Neural cell (in vitro differentiated cells): Measurements from ENCODE around the gene MPPED2. TPM values are rescaled to one million over a fixed set of nuclear protein-coding genes. Genes with fewer than 3 reads are reported as not detected.

Experiments used
- H2AFZ ChIP-seq: fragments of 200-600, 300-800 bp; sonication (generic), shearing (Covaris generic); 2 replicates; pipeline ENCODE4 v1.6.0; 2014; ENCODE audit warnings: low read depth, mild to moderate bottlenecking, antibody characterized with exemption, low read length, moderate library complexity
- H3F3A ChIP-seq: fragments of 200-600 bp; shearing (Covaris generic); 2 replicates; pipeline ENCODE4 v1.6.1; 2016; ENCODE audit warnings: mild to moderate bottlenecking, moderate library complexity, mixed read lengths, antibody characterized with exemption, low read length; ENCODE audit not compliant: insufficient read depth, poor library complexity, severe bottlenecking
- H3K27ac ChIP-seq: fragments of 200-600, 300-800 bp; sonication (generic), shearing (Covaris generic); 2 replicates; pipeline ENCODE4 v1.5.1; 2014; ENCODE audit warnings: mild to moderate bottlenecking, low read length, moderate library complexity
- H3K27me3 ChIP-seq: fragments of 300-800, 200-600 bp; sonication (generic), shearing (Covaris generic); 2 replicates; pipeline ENCODE4 v1.6.0; 2014; ENCODE audit warnings: mild to moderate bottlenecking, low read depth, low read length, moderate library complexity; ENCODE audit not compliant: insufficient read depth
- H3K36me3 ChIP-seq: fragments of 300-800, 200-600 bp; sonication (generic), shearing (Covaris generic); 2 replicates; pipeline ENCODE4 v1.5.1; 2014; ENCODE audit warnings: mild to moderate bottlenecking, antibody characterized with exemption, low read length, moderate library complexity; ENCODE audit not compliant: insufficient read depth
- H3K4me2 ChIP-seq: fragments of 300-800, 200-600 bp; sonication (generic), shearing (Covaris generic); 2 replicates; pipeline ENCODE4 v1.6.0; 2014; ENCODE audit warnings: mild to moderate bottlenecking, low read length
- H3K4me3 ChIP-seq: fragments of 300-800, 200-600 bp; sonication (generic), shearing (Covaris generic); 2 replicates; pipeline ENCODE4 v1.5.1; 2014; ENCODE audit warnings: mild to moderate bottlenecking, low read length, moderate library complexity
- H3K79me2 ChIP-seq: fragments of 200-600 bp; shearing (Covaris generic); replicated peaks from 2 replicates; pipeline ENCODE4 v1.6.0; 2014; ENCODE audit warnings: mild to moderate bottlenecking, low read length, moderate library complexity; ENCODE audit not compliant: insufficient read depth
- H3K9ac ChIP-seq: fragments of 300-800, 200-600 bp; sonication (generic), shearing (Covaris generic); 2 replicates; pipeline ENCODE4 v1.6.1; 2016; ENCODE audit warnings: mild to moderate bottlenecking, low read length, mixed read lengths
- H3K9me2 ChIP-seq: fragments of 200-600 bp; shearing (Covaris generic); 2 replicates; pipeline ENCODE4 v1.6.1; 2016; ENCODE audit warnings: mild to moderate bottlenecking, low read length, mixed read lengths; ENCODE audit not compliant: insufficient read depth
- H3K9me3 ChIP-seq: fragments of 200-600, 300-800 bp; sonication (generic), shearing (Covaris generic); 2 replicates; pipeline ENCODE4 v1.6.1; 2016; ENCODE audit warnings: mild to moderate bottlenecking, mixed run types, low read length, moderate library complexity, mixed read lengths
- H4K20me1 ChIP-seq: fragments of 200-600 bp; shearing (Covaris generic); 2 replicates; pipeline ENCODE4 v1.6.1; 2016; ENCODE audit warnings: mild to moderate bottlenecking, mixed run types; ENCODE audit not compliant: insufficient read depth
- EP300 ChIP-seq: fragments of 450-650 bp; conservative IDR thresholded peaks from 2 replicates; pipeline ENCODE4 v1.6.1; 2014; ENCODE audit warnings: antibody characterized with exemption, mild to moderate bottlenecking, moderate library complexity; ENCODE audit not compliant: poor library complexity, severe bottlenecking
- EZH2 ChIP-seq: fragments of 200-600, 300-800 bp; shearing (Covaris generic), sonication (generic); IDR thresholded peaks from 2 replicates; pipeline ENCODE4 v1.6.1; 2014; ENCODE audit warnings: antibody characterized with exemption, low read length, borderline replicate concordance, mild to moderate bottlenecking; ENCODE audit not compliant: insufficient read depth, poor library complexity, severe bottlenecking
- MXI1 ChIP-seq: fragments of 450-650 bp; conservative IDR thresholded peaks from 2 replicates; pipeline ENCODE4 v1.6.1; 2014; ENCODE audit warnings: antibody characterized with exemption, mild to moderate bottlenecking; ENCODE audit not compliant: poor library complexity, severe bottlenecking
- POLR2AphosphoS5 ChIP-seq: IDR thresholded peaks from 2 replicates; pipeline ENCODE4 v1.6.1; 2012
- RAD21 ChIP-seq: fragments of 450-650 bp; conservative IDR thresholded peaks from 2 replicates; pipeline ENCODE4 v1.6.1; 2014; ENCODE audit warnings: antibody characterized with exemption, mild to moderate bottlenecking, moderate library complexity
- SMC3 ChIP-seq: fragments of 450-650 bp; conservative IDR thresholded peaks from 2 replicates; pipeline ENCODE4 v1.6.1; 2014; ENCODE audit warnings: antibody characterized with exemption, mild to moderate bottlenecking, moderate library complexity; ENCODE audit not compliant: poor library complexity
- TAF1 ChIP-seq: IDR thresholded peaks from 2 replicates; pipeline ENCODE4 v1.6.1; 2012; ENCODE audit warnings: low read depth
- polyA plus RNA-seq: library from polyadenylated mRNA; depleted of rRNA; stranded (reverse); fragments of >200 nt; gene quantifications from 2 replicates; pipeline ENCODE4 v1.2.3, GENCODE V29; 2014
- TF ChIP-seq, protein P1 (sequence below): IDR thresholded peaks from 2 replicates; pipeline ENCODE4 v1.6.1; 2012; ENCODE audit warnings: borderline replicate concordance
- TF ChIP-seq, protein P2 (sequence below): fragments of 450-650 bp; IDR thresholded peaks from 2 replicates; pipeline ENCODE4 v1.5.1; 2014; ENCODE audit warnings: antibody characterized with exemption, mild to moderate bottlenecking, moderate library complexity; ENCODE audit not compliant: poor library complexity, severe bottlenecking

Gene MPPED2
- polyA plus RNA-seq, 1 donor from 2014 or later, result 99.7 TPM

DNA sequence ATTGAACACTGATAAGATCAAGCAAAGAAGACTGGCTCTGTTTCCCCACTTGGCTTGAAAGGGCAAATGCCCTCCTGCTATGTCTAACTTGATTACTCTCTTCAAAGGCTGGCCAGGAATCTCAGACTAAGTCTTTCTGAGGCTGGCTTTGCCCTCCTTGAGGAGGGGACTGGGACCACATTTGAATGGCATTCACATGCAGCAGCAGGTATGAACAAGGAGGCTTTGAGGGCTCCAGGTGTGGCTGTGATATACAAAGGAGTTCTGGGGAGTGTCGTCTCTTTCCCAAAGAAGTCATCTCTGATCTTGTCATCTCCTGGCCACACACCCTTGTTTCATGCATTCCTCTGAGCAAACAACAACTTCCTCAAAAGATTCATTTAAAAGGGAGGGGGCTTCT lies 132.4 kb downstream of the MPPED2 start:
- Histone ChIP-seq H3K9me2 (no peaks in the 10 kb centered on the region), H3F3A (no peaks in the 10 kb centered on the region), H4K20me1 (no peaks in the 10 kb centered on the region), H3K9me3 (no peaks in the 10 kb centered on the region), H2AFZ (no peak overlapping the region), H3K27ac (no peak overlapping the region), H3K9ac (no peak overlapping the region), H3K4me2 (no peak overlapping the region), H3K36me3 (no peaks in the 10 kb centered on the region), H3K4me3 (no peak overlapping the region), H3K79me2 (peaks cover 11% of the 10 kb centered on the region), H3K27me3 (no peaks in the 10 kb centered on the region)
- TF ChIP-seq SMC3 (no peak), RAD21 (no peak), POLR2AphosphoS5 (no peak), EP300 (no peak), EZH2 (no peak)
- TF ChIP-seq, protein P1, sequence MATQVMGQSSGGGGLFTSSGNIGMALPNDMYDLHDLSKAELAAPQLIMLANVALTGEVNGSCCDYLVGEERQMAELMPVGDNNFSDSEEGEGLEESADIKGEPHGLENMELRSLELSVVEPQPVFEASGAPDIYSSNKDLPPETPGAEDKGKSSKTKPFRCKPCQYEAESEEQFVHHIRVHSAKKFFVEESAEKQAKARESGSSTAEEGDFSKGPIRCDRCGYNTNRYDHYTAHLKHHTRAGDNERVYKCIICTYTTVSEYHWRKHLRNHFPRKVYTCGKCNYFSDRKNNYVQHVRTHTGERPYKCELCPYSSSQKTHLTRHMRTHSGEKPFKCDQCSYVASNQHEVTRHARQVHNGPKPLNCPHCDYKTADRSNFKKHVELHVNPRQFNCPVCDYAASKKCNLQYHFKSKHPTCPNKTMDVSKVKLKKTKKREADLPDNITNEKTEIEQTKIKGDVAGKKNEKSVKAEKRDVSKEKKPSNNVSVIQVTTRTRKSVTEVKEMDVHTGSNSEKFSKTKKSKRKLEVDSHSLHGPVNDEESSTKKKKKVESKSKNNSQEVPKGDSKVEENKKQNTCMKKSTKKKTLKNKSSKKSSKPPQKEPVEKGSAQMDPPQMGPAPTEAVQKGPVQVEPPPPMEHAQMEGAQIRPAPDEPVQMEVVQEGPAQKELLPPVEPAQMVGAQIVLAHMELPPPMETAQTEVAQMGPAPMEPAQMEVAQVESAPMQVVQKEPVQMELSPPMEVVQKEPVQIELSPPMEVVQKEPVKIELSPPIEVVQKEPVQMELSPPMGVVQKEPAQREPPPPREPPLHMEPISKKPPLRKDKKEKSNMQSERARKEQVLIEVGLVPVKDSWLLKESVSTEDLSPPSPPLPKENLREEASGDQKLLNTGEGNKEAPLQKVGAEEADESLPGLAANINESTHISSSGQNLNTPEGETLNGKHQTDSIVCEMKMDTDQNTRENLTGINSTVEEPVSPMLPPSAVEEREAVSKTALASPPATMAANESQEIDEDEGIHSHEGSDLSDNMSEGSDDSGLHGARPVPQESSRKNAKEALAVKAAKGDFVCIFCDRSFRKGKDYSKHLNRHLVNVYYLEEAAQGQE, result no peak
- TF ChIP-seq, protein P2, sequence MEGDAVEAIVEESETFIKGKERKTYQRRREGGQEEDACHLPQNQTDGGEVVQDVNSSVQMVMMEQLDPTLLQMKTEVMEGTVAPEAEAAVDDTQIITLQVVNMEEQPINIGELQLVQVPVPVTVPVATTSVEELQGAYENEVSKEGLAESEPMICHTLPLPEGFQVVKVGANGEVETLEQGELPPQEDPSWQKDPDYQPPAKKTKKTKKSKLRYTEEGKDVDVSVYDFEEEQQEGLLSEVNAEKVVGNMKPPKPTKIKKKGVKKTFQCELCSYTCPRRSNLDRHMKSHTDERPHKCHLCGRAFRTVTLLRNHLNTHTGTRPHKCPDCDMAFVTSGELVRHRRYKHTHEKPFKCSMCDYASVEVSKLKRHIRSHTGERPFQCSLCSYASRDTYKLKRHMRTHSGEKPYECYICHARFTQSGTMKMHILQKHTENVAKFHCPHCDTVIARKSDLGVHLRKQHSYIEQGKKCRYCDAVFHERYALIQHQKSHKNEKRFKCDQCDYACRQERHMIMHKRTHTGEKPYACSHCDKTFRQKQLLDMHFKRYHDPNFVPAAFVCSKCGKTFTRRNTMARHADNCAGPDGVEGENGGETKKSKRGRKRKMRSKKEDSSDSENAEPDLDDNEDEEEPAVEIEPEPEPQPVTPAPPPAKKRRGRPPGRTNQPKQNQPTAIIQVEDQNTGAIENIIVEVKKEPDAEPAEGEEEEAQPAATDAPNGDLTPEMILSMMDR, result no peak

DNA sequence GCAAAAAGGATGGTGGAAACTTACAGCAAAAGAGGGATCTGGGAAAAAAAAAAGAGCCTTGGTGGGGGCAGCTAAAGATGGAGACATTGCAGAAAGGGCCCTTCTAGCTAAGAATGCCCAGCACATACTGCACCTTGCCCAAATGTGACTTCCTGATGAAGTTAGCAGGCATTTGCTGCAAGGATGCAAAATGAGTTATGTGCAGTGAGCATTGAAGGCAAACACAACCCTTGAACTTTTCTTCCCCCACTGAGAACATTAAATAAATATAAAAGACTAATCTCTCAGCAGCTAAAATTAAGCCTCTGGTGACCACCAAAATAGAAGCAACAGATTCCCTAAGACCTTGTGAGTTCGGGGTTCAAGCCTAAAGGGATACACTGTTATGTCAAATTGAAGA lies 133.3 kb downstream of the MPPED2 start:
- H3K4me2 ChIP-seq, result no peak overlapping the region
- TF ChIP-seq, protein P1, result no peak
- TF ChIP-seq TAF1 (no peak), EZH2 (no peak), POLR2AphosphoS5 (no peak), RAD21 (no peak), MXI1 (no peak), SMC3 (no peak), EP300 (no peak)
- TF ChIP-seq, protein P2, result no peak

More for the DNA sequence above, 133.3 kb downstream of the MPPED2 start:
- H3K9me2 ChIP-seq, result no peaks in the 10 kb centered on the region
- no peaks in the 10 kb centered on the region for H3K36me3 ChIP-seq
- H3K9me3 ChIP-seq, result no peaks in the 10 kb centered on the region
- H3K9ac ChIP-seq, result no peak overlapping the region
- H3K27me3 ChIP-seq, result no peaks in the 10 kb centered on the region
- H3K27ac ChIP-seq, result no peak overlapping the region
- H3F3A ChIP-seq, result no peaks in the 10 kb centered on the region
- H3K4me3 ChIP-seq, result no peak overlapping the region
- H4K20me1 ChIP-seq, result no peaks in the 10 kb centered on the region
- peaks cover 11% of the 10 kb centered on the region for H3K79me2 ChIP-seq
- H2AFZ ChIP-seq, result no peak overlapping the region
